ENCODE measurements around the gene DUSP22.

DUSP22 gene

GRCh38 chr6:259901-260508 lies 32.3 kb upstream of the DUSP22 start:
- no peak for TF ChIP-seq GATA2 (IDR thresholded peaks at IDR 0.05; ENCODE audit: low read depth, low read length)
- no peak for TF ChIP-seq GATA3 (IDR thresholded peaks at IDR 0.05; ENCODE audit: low read depth, low read length)

DNA sequence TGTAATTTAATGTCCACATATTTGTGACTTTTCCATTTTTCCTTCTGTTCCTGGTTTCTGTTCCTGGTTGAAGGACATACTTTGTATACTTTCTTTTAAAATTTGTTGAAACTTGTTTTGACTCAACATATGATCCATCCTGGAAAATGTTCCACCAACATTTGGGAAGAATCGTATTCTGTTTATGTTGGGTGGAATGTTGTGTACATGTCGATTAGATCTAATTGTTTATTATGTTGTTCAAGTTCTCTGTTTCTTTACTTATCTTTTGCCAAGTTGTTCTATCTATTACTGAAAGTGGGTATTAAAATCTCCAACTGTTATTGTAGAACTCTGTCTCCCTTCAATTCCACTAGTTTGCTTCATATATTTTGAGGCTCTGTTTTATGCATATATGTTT lies 27.7 kb upstream of the DUSP22 start:
- TF ChIP-seq GATA3 (IDR thresholded peaks at IDR 0.05; ENCODE audit: low read depth, low read length) = no peak
- no peak for TF ChIP-seq GATA2 (IDR thresholded peaks at IDR 0.05; ENCODE audit: low read depth, low read length)

GRCh38 chr6:268394-268935 lies 23.8 kb upstream of the DUSP22 start:
- TF ChIP-seq GATA2 (IDR thresholded peaks at IDR 0.05; ENCODE audit: low read depth, low read length) (no peak), GATA3 (IDR thresholded peaks at IDR 0.05; ENCODE audit: low read depth, low read length) (no peak)

- TF ChIP-seq GATA3 (IDR thresholded peaks at IDR 0.05; ENCODE audit: low read depth, low read length) (no peak), GATA2 (IDR thresholded peaks at IDR 0.05; ENCODE audit: low read depth, low read length) (no peak)
These were observed 18.7 kb upstream of the DUSP22 start for GRCh38 chr6:273551-274058.

GRCh38 chr6:277746-278145 lies 14.5 kb upstream of the DUSP22 start:
- TF ChIP-seq GATA3 (IDR thresholded peaks at IDR 0.05; ENCODE audit: low read depth, low read length) (no peak), GATA2 (IDR thresholded peaks at IDR 0.05; ENCODE audit: low read depth, low read length) (no peak)

- TF ChIP-seq GATA2 (IDR thresholded peaks at IDR 0.05; ENCODE audit: low read depth, low read length) (no peak), GATA3 (IDR thresholded peaks at IDR 0.05; ENCODE audit: low read depth, low read length) (no peak)
These were observed 13.8 kb upstream of the DUSP22 start for GRCh38 chr6:278494-278893.

- TF ChIP-seq GATA2 (IDR thresholded peaks at IDR 0.05; ENCODE audit: low read depth, low read length) (no peak), GATA3 (IDR thresholded peaks at IDR 0.05; ENCODE audit: low read depth, low read length) (no peak)
These were observed 12.8 kb upstream of the DUSP22 start for GRCh38 chr6:279341-280029.

DNA sequence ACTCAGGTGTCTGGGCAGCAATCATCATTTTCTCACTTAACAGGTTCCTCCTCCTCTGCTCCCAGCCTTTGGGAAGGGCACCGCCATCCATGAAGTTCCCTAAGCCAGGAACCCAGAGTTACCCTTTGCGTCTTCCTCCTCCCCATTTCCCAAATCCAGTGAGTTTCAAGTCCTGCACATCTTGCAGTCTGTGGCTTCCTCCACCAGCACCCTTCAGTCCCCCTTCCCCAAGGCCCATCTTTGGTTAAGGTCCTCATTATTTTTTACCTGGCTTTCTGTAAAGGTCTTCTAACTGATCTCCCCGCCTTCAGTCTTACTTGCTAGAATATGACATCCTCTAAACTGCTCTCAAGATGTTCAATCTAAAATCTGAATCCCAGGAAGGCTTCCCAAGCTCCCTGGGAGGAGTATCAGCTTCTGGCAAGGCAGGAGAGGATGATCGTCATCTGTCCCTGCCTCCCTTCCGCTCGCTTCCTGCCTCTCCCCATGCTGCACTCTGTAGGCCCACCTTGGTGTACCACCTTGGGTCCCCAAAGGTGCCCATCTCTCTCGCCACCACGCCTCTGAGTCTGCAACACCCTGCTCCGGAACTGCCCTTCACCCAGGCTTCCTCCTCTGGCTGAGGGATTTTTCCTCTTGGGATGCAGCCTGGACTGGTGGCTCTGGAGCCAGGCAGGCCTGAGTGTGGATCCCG lies 11.4 kb upstream of the DUSP22 start:
- no peak for TF ChIP-seq GATA2 (IDR thresholded peaks at IDR 0.05; ENCODE audit: low read depth, low read length)
- no peak for TF ChIP-seq GATA3 (IDR thresholded peaks at IDR 0.05; ENCODE audit: low read depth, low read length)

DNA sequence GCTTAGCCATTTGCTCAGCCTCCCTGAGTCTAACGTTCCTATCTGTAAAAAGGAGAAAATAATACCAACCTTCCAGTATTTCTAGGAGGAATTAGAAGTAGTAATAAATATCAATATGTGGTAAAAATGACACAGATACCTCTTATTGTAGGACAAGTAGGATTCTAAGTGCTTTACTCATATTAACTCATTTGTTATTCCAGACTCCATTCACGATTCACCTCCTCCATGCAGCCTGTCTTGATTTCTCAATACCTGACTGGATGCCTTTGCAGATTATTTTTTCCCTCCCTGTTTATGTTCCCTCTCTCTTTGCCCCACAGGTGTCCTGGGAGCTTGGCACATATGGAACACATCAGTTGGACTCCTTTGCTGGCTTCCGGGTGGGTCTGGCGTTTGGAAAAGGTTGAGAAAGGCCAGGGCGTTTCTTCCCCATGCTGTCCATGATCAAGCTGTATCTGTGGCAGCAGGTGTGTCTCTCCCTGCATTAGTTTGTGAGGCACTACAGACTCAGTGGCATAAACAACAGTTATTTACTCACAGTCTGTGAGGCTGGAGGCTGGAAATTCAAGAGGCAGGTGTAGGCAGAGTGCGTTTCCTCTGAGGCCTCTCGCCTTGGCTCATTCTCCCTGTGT lies 10.7 kb upstream of the DUSP22 start:
- TF ChIP-seq GATA2 (IDR thresholded peaks at IDR 0.05; ENCODE audit: low read depth, low read length) (no peak), GATA3 (IDR thresholded peaks at IDR 0.05; ENCODE audit: low read depth, low read length) (no peak)

DNA sequence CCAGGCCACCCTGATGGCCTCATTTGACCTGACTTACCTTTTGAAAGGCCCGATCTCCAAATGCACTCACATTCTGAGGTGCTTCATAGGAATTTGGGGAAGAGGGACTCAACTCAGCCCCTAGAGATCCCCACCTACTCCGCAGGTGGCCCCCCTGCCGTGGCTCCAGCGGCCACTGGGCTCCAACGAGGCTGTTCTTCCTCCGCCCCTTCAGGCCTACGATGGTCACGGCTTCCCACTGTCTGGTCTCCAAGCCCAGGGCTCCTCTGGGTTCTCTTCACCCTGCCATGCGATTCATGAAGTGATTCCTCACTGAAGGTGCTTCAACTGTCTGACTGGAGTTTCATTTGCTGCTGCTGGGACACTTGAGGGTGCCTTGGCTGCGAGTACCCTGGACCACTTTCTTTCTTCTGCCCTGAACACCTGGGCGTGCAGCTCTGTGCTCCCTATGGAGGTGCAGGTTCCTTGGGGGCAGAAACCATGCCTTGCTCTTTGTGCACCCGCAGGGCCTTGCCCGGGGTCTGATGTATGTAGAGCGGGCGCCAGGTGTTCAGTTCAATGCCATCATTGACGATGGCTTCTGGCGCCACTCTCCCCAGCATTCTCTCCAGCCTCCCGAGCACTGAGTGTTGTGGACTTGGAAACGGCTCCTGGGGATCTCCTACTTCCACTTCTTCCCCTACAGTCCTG lies 10.0 kb upstream of the DUSP22 start:
- TF ChIP-seq GATA2 (IDR thresholded peaks at IDR 0.05; ENCODE audit: low read depth, low read length) = no peak
- TF ChIP-seq GATA3 (IDR thresholded peaks at IDR 0.05; ENCODE audit: low read depth, low read length) = no peak

- no peak for TF ChIP-seq GATA2 (IDR thresholded peaks at IDR 0.05; ENCODE audit: low read depth, low read length)
These were observed 9.3 kb upstream of the DUSP22 start for GRCh38 chr6:282867-283416.

DNA sequence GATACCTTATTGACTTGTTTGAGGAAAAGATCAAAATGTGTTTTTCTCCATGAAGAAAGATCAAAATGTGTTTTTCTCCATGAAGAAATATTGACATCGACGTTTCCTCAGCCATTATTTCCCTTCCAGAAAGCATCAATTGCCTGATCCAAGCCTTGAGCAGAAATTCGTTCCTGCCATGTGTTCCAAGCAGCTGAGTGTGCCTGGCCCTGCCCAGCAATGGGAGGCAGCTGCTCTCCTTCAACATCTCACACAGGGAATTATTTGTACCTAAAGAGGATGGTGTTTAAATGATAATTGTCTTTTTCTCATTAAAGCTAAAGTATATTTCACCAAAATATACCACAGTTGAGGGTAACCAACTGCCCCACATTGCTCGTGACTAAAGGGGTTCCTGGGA lies 7.8 kb upstream of the DUSP22 start:
- no peak for TF ChIP-seq GATA2 (IDR thresholded peaks at IDR 0.05; ENCODE audit: low read depth, low read length)
- no peak for TF ChIP-seq GATA3 (IDR thresholded peaks at IDR 0.05; ENCODE audit: low read depth, low read length)

DNA sequence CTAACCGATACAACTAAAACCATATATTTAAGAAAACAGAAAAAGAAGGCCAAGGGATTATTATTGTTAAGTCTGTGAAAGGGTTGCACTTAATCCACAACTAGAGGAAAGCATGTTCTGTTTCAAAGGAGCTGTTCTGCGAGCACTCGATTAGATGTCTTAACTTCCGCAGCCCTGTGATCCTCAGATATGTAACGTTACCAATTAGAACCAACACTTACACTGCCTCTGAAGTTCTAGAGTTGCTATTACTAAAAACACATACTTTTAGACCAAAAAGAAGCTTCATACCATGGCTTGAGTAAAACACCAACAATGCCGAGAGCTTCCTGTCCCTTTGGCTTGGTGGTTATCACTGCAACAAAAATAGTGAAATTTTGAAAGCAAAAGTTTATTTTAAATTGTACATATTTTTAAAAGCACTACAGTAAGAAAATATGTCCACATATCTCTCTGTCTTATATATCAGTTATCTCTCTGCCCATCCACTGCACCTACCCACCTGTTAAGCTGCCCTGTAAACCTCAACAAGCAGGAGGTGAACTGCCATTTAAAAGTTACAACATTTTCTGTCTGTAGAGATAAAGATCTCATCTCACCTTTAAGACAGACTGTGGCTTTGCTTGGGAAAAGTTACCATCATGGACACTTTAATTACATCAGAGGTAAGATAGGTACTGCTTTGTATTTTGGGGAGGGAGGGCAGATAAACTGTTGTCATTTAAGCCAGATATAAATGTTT lies 7.1 kb upstream of the DUSP22 start:
- TF ChIP-seq GATA2 (IDR thresholded peaks at IDR 0.05; ENCODE audit: low read depth, low read length) (no peak), GATA3 (IDR thresholded peaks at IDR 0.05; ENCODE audit: low read depth, low read length) (no peak)

Measured in SH-SY5Y (cell line).